G401 (cell line): ENCODE data around the gene PGAP6. TPM values are rescaled to one million over a fixed set of nuclear protein-coding genes. Genes with fewer than 3 reads are reported as not detected.
"Not testable (repeated sequence)": the region's sequence is repeated elsewhere in the genome, so short reads cannot be mapped to it uniquely, and the experiment has no call there.

Source experiments
- DNase-seq: peaks from one replicate; pipeline ENCODE4 v3.0.0-alpha.2; 2015; ENCODE audit warnings: low spot score
- in situ Hi-C: cut with HindIII; loops from 2 replicates; pipeline ENCODE4 v1.10.0; 2016; ENCODE audit warnings: low sequenced_read_pairs, mixed read lengths
- total RNA-seq: library from RNA; depleted of rRNA; stranded (reverse); fragments of >200 nt; shearing (Covaris generic); gene quantifications from 2 replicates; pipeline ENCODE4 v1.2.3, GENCODE V29; 2014; rRNA removed

Gene PGAP6
- 53.0 and 60.8 TPM in 2 replicates for total RNA-seq

GRCh38 chr16:381789-382717 lies at the start of gene PGAP6:
PGAP6 (minus strand) TSS chr16:381978; CDS start chr16:381821, 157 bp downstream.
- peak; percentile 67 for DNase-seq
- in situ Hi-C loops = no loop called here

- in situ Hi-C loops = no loop called here
- no peak for DNase-seq
These were observed 49.1 kb upstream of the PGAP6 start for GRCh38 chr16:430904-431303.

GRCh38 chr16:427250-427649 lies 45.5 kb upstream of the PGAP6 start:
- in situ Hi-C loops = no loop called here
- DNase-seq = peak; percentile 27

GRCh38 chr16:426906-427249 lies 45.1 kb upstream of the PGAP6 start:
- DNase-seq = no peak
- in situ Hi-C loops = no loop called here

GRCh38 chr16:426115-426905 lies 44.5 kb upstream of the PGAP6 start:
- DNase-seq = peak; percentile 22
- in situ Hi-C loops = no loop called here

- no peak for DNase-seq
- in situ Hi-C loops = no loop called here
These were observed 43.9 kb upstream of the PGAP6 start for GRCh38 chr16:425740-426114.

GRCh38 chr16:425082-425718 lies 43.4 kb upstream of the PGAP6 start, which contains the start of gene RAB11FIP3:
RAB11FIP3 (plus strand) TSS chr16:425649; CDS start chr16:426007, 358 bp downstream.
- in situ Hi-C loops = no loop called here
- DNase-seq = peak; percentile 89

- in situ Hi-C loops = no loop called here
- peak; percentile 62 for DNase-seq
These were observed 42.9 kb upstream of the PGAP6 start for GRCh38 chr16:424623-425081.

- peak; percentile 80 for DNase-seq
- in situ Hi-C loops = no loop called here
These were observed 42.4 kb upstream of the PGAP6 start for GRCh38 chr16:424033-424622.

- in situ Hi-C loops, DNase-seq: not testable (repeated sequence)
These were observed 40.4 kb upstream of the PGAP6 start for GRCh38 chr16:422179-422578.

- DNase-seq, in situ Hi-C loops: not testable (repeated sequence)
These were observed 33.4 kb upstream of the PGAP6 start for GRCh38 chr16:415170-415498.

- no peak for DNase-seq
- in situ Hi-C loops = no loop called here
These were observed 32.8 kb upstream of the PGAP6 start for GRCh38 chr16:414395-415169.

GRCh38 chr16:411576-412265 lies 29.9 kb upstream of the PGAP6 start:
- in situ Hi-C loops = no loop called here
- DNase-seq = no peak

GRCh38 chr16:410516-411178 lies 28.9 kb upstream of the PGAP6 start:
- in situ Hi-C loops = no loop called here
- no peak for DNase-seq

- in situ Hi-C loops = no loop called here
- DNase-seq = no peak
These were observed 25.5 kb upstream of the PGAP6 start for GRCh38 chr16:407253-407652.

- in situ Hi-C loops = no loop called here
- no peak for DNase-seq
These were observed 24.0 kb upstream of the PGAP6 start for GRCh38 chr16:405548-406506.
